ENCODE results near the gene GRHL1. TPM values are rescaled to one million over a fixed set of nuclear protein-coding genes. Genes with fewer than 3 reads are reported as not detected.

Gene GRHL1
- total and polyA plus RNA-seq, 2 of the 4 experiments (the other 2 are of a cell fraction): 0.18 to 0.21 TPM

DNA sequence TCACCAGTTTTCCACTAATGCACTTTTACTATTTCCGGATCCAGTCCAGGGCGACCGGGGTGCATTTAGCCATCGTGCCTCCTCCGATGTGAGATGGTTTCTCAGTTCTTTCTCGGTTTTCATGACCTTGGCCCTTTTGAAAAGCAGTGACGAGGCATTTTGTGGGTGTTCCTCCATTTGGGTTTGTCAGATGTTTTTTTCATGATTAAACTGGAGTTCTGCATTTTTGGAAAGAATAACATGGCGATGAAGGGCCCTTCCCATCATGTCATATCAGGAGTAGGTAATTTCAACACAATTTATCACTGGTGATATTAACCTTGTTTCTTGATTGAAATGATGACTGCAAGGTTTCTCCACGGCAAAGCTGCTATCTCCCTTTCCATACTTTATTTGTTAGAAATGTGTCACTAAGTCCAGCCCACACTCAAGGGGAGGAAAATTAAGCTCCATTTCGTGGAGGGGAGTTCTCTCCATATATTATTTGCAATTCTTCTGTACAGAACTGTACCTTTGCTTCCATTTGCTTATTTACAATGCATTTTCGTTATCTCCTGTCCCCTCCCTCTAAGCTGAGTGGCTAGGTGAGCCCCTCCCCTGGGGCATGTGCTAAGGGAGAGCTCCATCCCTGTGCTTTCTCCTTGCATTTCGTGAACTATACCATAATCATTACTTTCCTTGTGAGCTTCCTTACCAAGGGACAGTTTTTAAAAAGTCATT lies 83.0 kb downstream of the GRHL1 start:
- Histone ChIP-seq H4K20me1 (ENCODE audit: insufficient read depth, low read length) (no peaks in the 10 kb centered on the region), H3K14ac (replicated peaks; ENCODE audit: low read depth, low read length) (no peak overlapping the region), H3K23ac (ENCODE audit: low read depth, low read length) (no peak overlapping the region), H3K9me3 (ENCODE audit: control insufficient read depth, insufficient read depth, low read length) (no peaks in the 10 kb centered on the region), H2BK15ac (ENCODE audit: low read depth, low read length) (no peak overlapping the region), H4K8ac (ENCODE audit: low read depth in 2 of 2, low read length in 2 of 2) (no peak overlapping the region), H3K56ac (ENCODE audit: extremely low read depth, insufficient read depth, low read length) (no peak overlapping the region), H3K4ac (ENCODE audit: low read depth, low read length) (no peak overlapping the region), H2AK9ac (replicated peaks; ENCODE audit: low read depth, low read length, poor library complexity) (no peak overlapping the region), H4K91ac (ENCODE audit: insufficient read depth, low read depth, low read length) (no peak overlapping the region), H3K18ac (ENCODE audit: low read depth, low read length) (no peak overlapping the region), H2BK5ac (ENCODE audit: low read depth, low read length, poor library complexity, severe bottlenecking) (no peak overlapping the region), H3K4me3 (ENCODE audit: insufficient read depth, low read depth, low read length) (no peak overlapping the region), H3K4me1 (ENCODE audit: control insufficient read depth, insufficient read depth, low read length) (peaks cover 9% of the 10 kb centered on the region; the same call in 1 of the 2 replicates), H3K27me3 (ENCODE audit: control insufficient read depth, insufficient read depth, low read length) (no peaks in the 10 kb centered on the region), H3K79me1 (ENCODE audit: low read depth in 1 of 2, low read length in 2 of 2) (no peaks in the 10 kb centered on the region), H2BK20ac (ENCODE audit: low read depth, low read length) (no peak overlapping the region), H4K5ac (ENCODE audit: low read depth, low read length) (no peak overlapping the region), H2AFZ (replicated peaks; ENCODE audit: low read length, poor library complexity) (no peak overlapping the region), H3K36me3 (ENCODE audit: control insufficient read depth, insufficient read depth, low read length) (no peaks in the 10 kb centered on the region), H3K27ac (ENCODE audit: insufficient read depth, low read length) (no peak overlapping the region), H2AK5ac (ENCODE audit: low read depth, low read length) (no peak overlapping the region), H3K4me2 (ENCODE audit: low read depth, low read length) (no peak overlapping the region), H2BK120ac (ENCODE audit: low read depth, low read length) (no peak overlapping the region), H3K9me1 (ENCODE audit: insufficient read depth, low read length) (peaks cover 7% of the 10 kb centered on the region; the same call in 1 of the 2 replicates), H3K9ac (ENCODE audit: low read depth, low read length) (no peak overlapping the region)
- in situ Hi-C loops (cut with MboI; ENCODE audit: low sequenced_read_pairs): no loop called here
- ChIA-PET POLR2A (ENCODE audit: unreplicated experiment) (no interaction called here), CTCF (interaction anchor here (1.2 kb wide), 1 partner anchor 50 kb away, joined by 5 read pairs; no protein-coding TSS in a partner anchor)
- TF ChIP-seq POLR2A (IDR thresholded peaks at IDR 0.05; ENCODE audit: low read depth, low read length) (no peak), RFX5 (IDR thresholded peaks at IDR 0.05; ENCODE audit: low read depth, low read length) (no peak), CEBPB (IDR thresholded peaks at IDR 0.05; ENCODE audit: low read depth, low read length) (no peak), USF2 (IDR thresholded peaks at IDR 0.05; ENCODE audit: low read depth, low read length) (no peak), MAFK (IDR thresholded peaks at IDR 0.05; ENCODE audit: low read depth, low read length) (no peak)
- TF ChIP-seq, protein P1, sequence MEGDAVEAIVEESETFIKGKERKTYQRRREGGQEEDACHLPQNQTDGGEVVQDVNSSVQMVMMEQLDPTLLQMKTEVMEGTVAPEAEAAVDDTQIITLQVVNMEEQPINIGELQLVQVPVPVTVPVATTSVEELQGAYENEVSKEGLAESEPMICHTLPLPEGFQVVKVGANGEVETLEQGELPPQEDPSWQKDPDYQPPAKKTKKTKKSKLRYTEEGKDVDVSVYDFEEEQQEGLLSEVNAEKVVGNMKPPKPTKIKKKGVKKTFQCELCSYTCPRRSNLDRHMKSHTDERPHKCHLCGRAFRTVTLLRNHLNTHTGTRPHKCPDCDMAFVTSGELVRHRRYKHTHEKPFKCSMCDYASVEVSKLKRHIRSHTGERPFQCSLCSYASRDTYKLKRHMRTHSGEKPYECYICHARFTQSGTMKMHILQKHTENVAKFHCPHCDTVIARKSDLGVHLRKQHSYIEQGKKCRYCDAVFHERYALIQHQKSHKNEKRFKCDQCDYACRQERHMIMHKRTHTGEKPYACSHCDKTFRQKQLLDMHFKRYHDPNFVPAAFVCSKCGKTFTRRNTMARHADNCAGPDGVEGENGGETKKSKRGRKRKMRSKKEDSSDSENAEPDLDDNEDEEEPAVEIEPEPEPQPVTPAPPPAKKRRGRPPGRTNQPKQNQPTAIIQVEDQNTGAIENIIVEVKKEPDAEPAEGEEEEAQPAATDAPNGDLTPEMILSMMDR (conservative IDR thresholded peaks at IDR 0.05; ENCODE audit: low read depth, low read length): no peak
- no peak for DNase-seq
- intact Hi-C loops (cut with micrococcal nuclease): no loop called here
- no TSS peak for BruUV-seq (replicated peaks)
- ATAC-seq (ENCODE audit: low read depth): no peak
- dilution Hi-C loops (cut with HindIII; ENCODE audit: low sequenced_read_pairs, unreplicated experiment): no loop called here
- WGBS, 2 experiments (ENCODE audit: extremely low coverage in 2 of 2, insufficient read length in 1 of 2): 85% methylated on average over 4 of the region's 12 CpGs; no CpG with 5 or more reads in 1 of the 2 experiments

Data from IMR-90 (cell line).